Caco-2 (cell line): ENCODE data around the gene TMEM205. TPM values are rescaled to one million over a fixed set of nuclear protein-coding genes. Genes with fewer than 3 reads are reported as not detected.

Experiments
- BruUV-seq: library from RNA; stranded (reverse); fragments of 400-500 nt; replicated peaks from 2 replicates; lab custom pipeline; 2021; lab: Mats Ljungman, UMichigan
- CTCF ChIA-PET: fragments of 300-600 bp; sonication (Branson Sonifier 250); formaldehyde crosslinking; loops from one replicate; lab custom pipeline; 2022; ENCODE audit warnings: antibody characterized with exemption; lab: Charles Lee
- POLR2A ChIA-PET: fragments of 300-600 bp; sonication (Branson Sonifier 250); formaldehyde crosslinking; loops from one replicate; lab custom pipeline; 2022; ENCODE audit warnings: antibody characterized with exemption; lab: Charles Lee
- DNase-seq, 2 experiments: peaks; one replicate each; pipeline versions ENCODE4 v3.0.0 to v3.0.0-alpha.2; 2020 to 2022
- H3K27me3 ChIP-seq: replicated peaks from 2 replicates; pipeline ENCODE4 v1.6.0; 2011; ENCODE audit warnings: low read length; ENCODE audit not compliant: control insufficient read depth, insufficient read depth
- H3K36me3 ChIP-seq: 2 replicates; pipeline ENCODE4 v1.5.1; 2011; ENCODE audit warnings: low read length; ENCODE audit not compliant: control insufficient read depth, insufficient read depth
- H3K4me1 ChIP-seq: fragments of 250-450 bp; sonication (Bioruptor Pico); 2 replicates; pipeline ENCODE4 v1.5.1; 2020; ENCODE audit warnings: mild to moderate bottlenecking
- H3K4me3 ChIP-seq: 2 replicates; pipeline ENCODE4 v1.5.1; 2011; ENCODE audit warnings: low read depth, mild to moderate bottlenecking, control low read depth, low read length
- H3K9me3 ChIP-seq: fragments of 250-450 bp; sonication (Bioruptor Pico); 2 replicates; pipeline ENCODE4 v1.5.1; 2020; ENCODE audit warnings: mild to moderate bottlenecking, moderate library complexity
- H3K27ac Mint-ChIP-seq: one replicate; pipeline ENCODE4 v1.8.0; 2022; ENCODE audit warnings: mixed read lengths; ENCODE audit not compliant: unreplicated experiment
- H3K27me3 Mint-ChIP-seq: one replicate; pipeline ENCODE4 v1.8.0; 2022; ENCODE audit warnings: mixed read lengths; ENCODE audit not compliant: insufficient read depth, unreplicated experiment
- H3K36me3 Mint-ChIP-seq: one replicate; pipeline ENCODE4 v1.8.0; 2022; ENCODE audit warnings: mild to moderate bottlenecking, mixed read lengths; ENCODE audit not compliant: insufficient read depth, unreplicated experiment
- H3K4me1 Mint-ChIP-seq: one replicate; pipeline ENCODE4 v1.8.0; 2022; ENCODE audit warnings: low read depth, mixed read lengths; ENCODE audit not compliant: unreplicated experiment
- H3K4me3 Mint-ChIP-seq: one replicate; pipeline ENCODE4 v1.8.0; 2022; ENCODE audit warnings: mild to moderate bottlenecking, moderate library complexity, mixed read lengths; ENCODE audit not compliant: unreplicated experiment
- H3K9me3 Mint-ChIP-seq: one replicate; pipeline ENCODE4 v1.8.0; 2022; ENCODE audit warnings: mixed read lengths; ENCODE audit not compliant: unreplicated experiment
- CTCF ChIP-seq, 2 experiments: fragments of 200-600 bp in 1 of 2; IDR thresholded peaks; 1 replicate in 1 of 2; 2 replicates in 1 of 2; pipeline versions ENCODE4 v1.5.1 to v1.8.0; 2011 to 2022; ENCODE audit warnings: antibody characterized with exemption in 1 of 2, control low read depth in 1 of 2, inconsistent platforms in 1 of 2, low read depth in 1 of 2, low read length in 1 of 2, mild to moderate bottlenecking in 1 of 2, moderate library complexity in 1 of 2; ENCODE audit not compliant: insufficient read depth in 1 of 2, severe bottlenecking in 1 of 2, unreplicated experiment in 1 of 2
- intact Hi-C: fragments of 100-400 bp; cut with micrococcal nuclease; formaldehyde crosslinking; loops from one replicate; pipeline ENCODE4 v1.10.0; 2022; ENCODE audit not compliant: unreplicated experiment
- total RNA-seq: library from RNA; stranded (reverse); gene quantifications from 2 replicates; pipeline ENCODE4 v1.2.3, GENCODE V29; 2022

TMEM205 gene
- total RNA-seq, 1 experiment from 2014 or later = 68.3 TPM

DNA sequence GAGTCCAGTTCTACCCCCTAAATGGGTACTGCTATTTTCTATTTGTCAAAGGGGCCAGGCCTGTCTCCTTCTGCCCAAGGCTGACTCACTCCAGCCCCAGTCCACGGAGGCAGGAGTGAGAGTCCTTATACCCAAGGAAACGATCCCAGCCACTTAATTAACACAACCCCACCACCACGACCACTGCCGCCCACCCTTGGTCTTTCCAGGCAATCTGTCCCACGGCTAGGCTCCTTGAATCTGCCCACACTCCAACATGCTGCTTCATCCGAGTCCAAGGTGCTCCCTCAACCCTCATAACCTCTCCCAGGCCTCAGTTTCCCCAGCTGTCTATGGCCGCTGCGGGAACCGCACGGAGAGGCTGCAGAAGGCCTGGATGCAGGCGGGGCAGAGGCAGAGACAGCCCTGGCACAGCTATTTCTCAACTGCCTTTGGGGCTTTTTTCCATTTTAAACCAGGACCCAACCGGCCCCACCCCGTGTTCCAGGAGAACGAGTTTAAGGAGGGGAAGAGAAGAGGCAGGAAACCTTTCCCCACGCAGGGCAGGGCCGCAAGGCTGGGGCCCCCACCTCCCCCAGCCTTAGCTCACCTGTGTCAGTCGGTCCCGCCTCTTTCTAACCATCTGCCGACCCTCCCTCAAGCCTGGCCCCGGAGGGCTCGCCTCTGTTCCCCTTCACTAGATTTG is 7.4 kb downstream of the TMEM205 start:
- POLR2A ChIA-PET = interaction anchor here (0.7 kb wide), 1 partner anchor 45 kb away, joined by 3 read pairs; no protein-coding TSS in a partner anchor
- CTCF ChIA-PET = interaction anchor here (0.5 to 2.3 kb wide), 3 partner anchors 43 to 101 kb away, joined by 3 to 12 read pairs (median 9); no protein-coding TSS in a partner anchor

DNA sequence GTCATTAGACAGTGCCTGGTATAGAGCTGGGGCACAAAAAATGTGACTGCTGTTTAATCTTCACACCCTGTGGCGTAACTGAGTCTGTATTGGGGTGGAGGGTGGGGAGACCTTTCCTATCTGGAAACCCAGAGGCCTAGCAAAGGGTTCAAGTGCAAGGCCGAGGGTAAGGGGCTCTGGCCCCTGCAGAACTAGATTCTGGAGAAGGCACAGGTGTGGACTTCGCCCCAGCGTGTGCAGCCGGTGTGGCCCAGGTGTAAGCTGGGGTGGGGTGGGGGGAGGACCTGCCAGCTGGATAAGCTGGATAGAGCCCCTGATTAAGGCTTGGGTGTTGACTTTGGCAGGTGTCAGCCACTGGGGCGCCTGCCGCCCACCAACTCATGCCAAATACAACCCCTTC is 7.9 kb downstream of the TMEM205 start:
- Histone ChIP-seq H3K9me3 (no peaks in the 10 kb centered on the region), H3K36me3 (peaks cover 7% of the 10 kb centered on the region), H3K27me3 (no peaks in the 10 kb centered on the region), H3K4me1 (peaks cover 14% of the 10 kb centered on the region), H3K4me3 (peak overlapping the region; percentile 88)
- ChIA-PET CTCF (interaction anchor here (0.5 to 2.3 kb wide), 3 partner anchors 36 to 101 kb away, joined by 3 to 9 read pairs (median 9); partner anchors contain the start of gene SWSAP1), POLR2A (interaction anchor here (0.6 to 0.7 kb wide), 2 partner anchors 9 to 45 kb away, joined by 3 to 4 read pairs; no protein-coding TSS in a partner anchor)
- no peaks in the 10 kb centered on the region for H3K9me3 Mint-ChIP-seq
- no peak for TF ChIP-seq CTCF (IDR thresholded peaks at IDR 0.05; ENCODE audit: insufficient read depth in 1 of 2, low read depth in 1 of 2, low read length in 1 of 2, severe bottlenecking in 1 of 2, unreplicated experiment in 1 of 2)
- H3K4me1 Mint-ChIP-seq = peaks cover 6% of the 10 kb centered on the region
- DNase-seq = no peak
- no peak overlapping the region for H3K27ac Mint-ChIP-seq
- H3K36me3 Mint-ChIP-seq = peaks cover 23% of the 10 kb centered on the region
- H3K4me3 Mint-ChIP-seq = peak overlapping the region; percentile 77
- BruUV-seq = no TSS peak
- H3K27me3 Mint-ChIP-seq = no peaks in the 10 kb centered on the region
- intact Hi-C loops = no loop called here

More for the DNA sequence above, 7.4 kb downstream of the TMEM205 start:
- TF ChIP-seq CTCF (IDR thresholded peaks at IDR 0.05; ENCODE audit: insufficient read depth in 1 of 2, low read depth in 1 of 2, low read length in 1 of 2, severe bottlenecking in 1 of 2, unreplicated experiment in 1 of 2) = no peak
- H3K4me1 Mint-ChIP-seq = peaks cover 6% of the 10 kb centered on the region
- peak overlapping the region; percentile 77 for H3K4me3 Mint-ChIP-seq
- H3K4me1 ChIP-seq = peaks cover 14% of the 10 kb centered on the region
- intact Hi-C loops = no loop called here
- H3K4me3 ChIP-seq = peak overlapping the region; percentile 88
- H3K27me3 ChIP-seq = no peaks in the 10 kb centered on the region
- H3K36me3 ChIP-seq = peaks cover 7% of the 10 kb centered on the region
- peak overlapping the region; percentile 50 for H3K27ac Mint-ChIP-seq
- peaks cover 23% of the 10 kb centered on the region for H3K36me3 Mint-ChIP-seq
- H3K9me3 Mint-ChIP-seq = no peaks in the 10 kb centered on the region
- BruUV-seq = TSS peak; percentile 23
- no peak for DNase-seq
- no peaks in the 10 kb centered on the region for H3K27me3 Mint-ChIP-seq
- no peaks in the 10 kb centered on the region for H3K9me3 ChIP-seq

DNA sequence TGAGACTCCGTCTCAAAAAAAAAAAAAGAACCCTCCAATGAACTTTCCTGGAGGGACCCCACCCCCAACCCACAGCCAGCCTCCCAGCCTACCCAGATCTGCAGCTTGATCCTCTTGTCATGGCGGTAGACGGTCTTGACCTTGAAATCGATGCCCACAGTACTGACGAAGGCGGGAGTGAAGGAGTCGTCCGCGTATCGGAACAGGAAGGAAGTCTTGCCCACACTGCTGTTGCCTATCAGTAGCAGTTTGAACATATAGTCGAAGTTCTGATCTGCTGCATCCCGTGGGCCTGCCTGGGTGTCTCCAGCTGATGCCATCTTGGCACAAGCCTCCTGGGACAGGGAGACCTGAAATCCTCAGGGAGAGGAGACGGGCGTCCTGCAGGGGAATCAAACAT is 9.0 kb downstream of the TMEM205 start:
- H3K27ac Mint-ChIP-seq = no peak overlapping the region
- no peaks in the 10 kb centered on the region for H3K9me3 ChIP-seq
- H3K36me3 ChIP-seq = peaks cover 7% of the 10 kb centered on the region
- H3K4me3 ChIP-seq = no peak overlapping the region
- H3K4me3 Mint-ChIP-seq = no peak overlapping the region
- peaks cover 14% of the 10 kb centered on the region for H3K4me1 ChIP-seq
- intact Hi-C loops = no loop called here
- peaks cover 6% of the 10 kb centered on the region for H3K4me1 Mint-ChIP-seq
- H3K27me3 ChIP-seq = no peaks in the 10 kb centered on the region
- peaks cover 28% of the 10 kb centered on the region for H3K36me3 Mint-ChIP-seq
- BruUV-seq = no TSS peak
- ChIA-PET CTCF (no interaction called here), POLR2A (no interaction called here)
- TF ChIP-seq CTCF (IDR thresholded peaks at IDR 0.05; ENCODE audit: insufficient read depth in 1 of 2, low read depth in 1 of 2, low read length in 1 of 2, severe bottlenecking in 1 of 2, unreplicated experiment in 1 of 2) = no peak
- H3K9me3 Mint-ChIP-seq = no peaks in the 10 kb centered on the region
- H3K27me3 Mint-ChIP-seq = no peaks in the 10 kb centered on the region
- DNase-seq = no peak
